Measurements from ENCODE around the gene STAP1. TPM values are rescaled to one million over a fixed set of nuclear protein-coding genes. Genes with fewer than 3 reads are reported as not detected.

The STAP1 gene
- total RNA-seq, 1 experiment from 2014 or later: not detected

- CTCF ChIA-PET: no interaction called here
- H3K4me1 Mint-ChIP-seq: no peaks in the 10 kb centered on the region
- H3K27me3 Mint-ChIP-seq (ENCODE audit: low read depth): no peaks in the 10 kb centered on the region
- POLR2A ChIA-PET: no interaction called here
- no peak overlapping the region for H3K4me3 Mint-ChIP-seq
- peaks cover 44% of the 10 kb centered on the region for H3K36me3 Mint-ChIP-seq
- peaks cover 29% of the 10 kb centered on the region for H3K9me3 Mint-ChIP-seq
- ATAC-seq (no peak), DNase-seq (ENCODE audit: low spot score) (no peak)
- TF ChIP-seq ATF3 (CRISPR knock-in tag; conservative IDR thresholded peaks at IDR 0.05): no peak
- no peak for TF ChIP-seq ATF2 (CRISPR knock-in tag; IDR thresholded peaks at IDR 0.05; ENCODE audit: borderline replicate concordance, low read depth)
- no peak for TF ChIP-seq TP53 (CRISPR knock-in tag; IDR thresholded peaks at IDR 0.05)
- no peak for TF ChIP-seq ZNF219 (CRISPR knock-in tag; IDR thresholded peaks at IDR 0.05; ENCODE audit: borderline replicate concordance)
- TF ChIP-seq STAT6 (CRISPR knock-in tag; conservative IDR thresholded peaks at IDR 0.05; ENCODE audit: low read depth): no peak
- TF ChIP-seq AFF4 (CRISPR knock-in tag; IDR thresholded peaks at IDR 0.05; ENCODE audit: borderline replicate concordance): no peak
- TF ChIP-seq ESRRA (CRISPR knock-in tag; IDR thresholded peaks at IDR 0.05; ENCODE audit: borderline replicate concordance): no peak
- no peak for TF ChIP-seq NFE2L1 (CRISPR knock-in tag; IDR thresholded peaks at IDR 0.05)
- no peak for TF ChIP-seq HMGXB4 (CRISPR knock-in tag; IDR thresholded peaks at IDR 0.05)
- no peak for TF ChIP-seq EMX1 (CRISPR knock-in tag; IDR thresholded peaks at IDR 0.05)
- no peak for TF ChIP-seq ZNF232 (CRISPR knock-in tag; IDR thresholded peaks at IDR 0.05)
- no peak overlapping the region for H3K27ac Mint-ChIP-seq
Observed at GRCh38 chr4:67614186-67614585, 55.7 kb downstream of the STAP1 start.

GRCh38 chr4:67615119-67615518, 56.6 kb downstream of the STAP1 start:
- Mint-ChIP-seq H3K4me3 (no peak overlapping the region), H3K9me3 (peaks cover 25% of the 10 kb centered on the region), H3K36me3 (peaks cover 51% of the 10 kb centered on the region), H3K4me1 (no peaks in the 10 kb centered on the region), H3K27me3 (ENCODE audit: low read depth) (no peaks in the 10 kb centered on the region), H3K27ac (no peak overlapping the region)
- ATAC-seq (no peak), DNase-seq (ENCODE audit: low spot score) (no peak)
- POLR2A ChIA-PET: no interaction called here
- CTCF ChIA-PET: no interaction called here
- TF ChIP-seq ZNF425 (CRISPR knock-in tag; conservative IDR thresholded peaks at IDR 0.05) (no peak), NR1H2 (CRISPR knock-in tag; IDR thresholded peaks at IDR 0.05) (no peak), ZNF281 (CRISPR knock-in tag; IDR thresholded peaks at IDR 0.05) (no peak), FOXK1 (CRISPR knock-in tag; IDR thresholded peaks at IDR 0.05) (no peak), CREM (CRISPR knock-in tag; IDR thresholded peaks at IDR 0.05) (no peak), CTCF (IDR thresholded peaks at IDR 0.05) (no peak)
